GM12873 (cell line): ENCODE results near the gene PARVA.

Experiments
- TF ChIP-seq, protein P1 (sequence below): IDR thresholded peaks from 2 replicates; pipeline ENCODE4 v1.5.1; 2012; ENCODE audit warnings: low read depth, mild to moderate bottlenecking, moderate library complexity, low read length, control low read depth; ENCODE audit not compliant: insufficient read depth; ENCODE audit errors: missing control alignments

The PARVA gene

DNA sequence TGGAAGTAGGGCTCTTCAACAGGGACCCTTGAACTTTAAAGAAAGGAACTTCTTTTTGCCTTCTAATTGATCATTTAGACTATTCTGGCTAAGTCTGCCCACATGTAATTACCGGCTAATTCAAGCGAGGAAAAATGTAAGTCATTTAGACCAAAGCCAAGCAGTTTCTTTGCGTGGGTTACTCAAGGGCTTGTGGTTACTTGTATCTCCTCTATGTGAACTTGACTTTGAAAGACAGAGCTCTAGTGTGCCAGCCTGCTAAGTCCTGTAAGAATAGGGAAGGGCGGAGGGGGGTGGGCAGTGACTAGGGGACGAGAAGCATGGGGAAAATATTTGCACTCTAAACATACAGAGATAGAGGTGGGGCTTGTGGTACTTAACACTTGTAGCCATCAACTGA lies 151.7 kb downstream of the PARVA start:
- TF ChIP-seq, protein P1, sequence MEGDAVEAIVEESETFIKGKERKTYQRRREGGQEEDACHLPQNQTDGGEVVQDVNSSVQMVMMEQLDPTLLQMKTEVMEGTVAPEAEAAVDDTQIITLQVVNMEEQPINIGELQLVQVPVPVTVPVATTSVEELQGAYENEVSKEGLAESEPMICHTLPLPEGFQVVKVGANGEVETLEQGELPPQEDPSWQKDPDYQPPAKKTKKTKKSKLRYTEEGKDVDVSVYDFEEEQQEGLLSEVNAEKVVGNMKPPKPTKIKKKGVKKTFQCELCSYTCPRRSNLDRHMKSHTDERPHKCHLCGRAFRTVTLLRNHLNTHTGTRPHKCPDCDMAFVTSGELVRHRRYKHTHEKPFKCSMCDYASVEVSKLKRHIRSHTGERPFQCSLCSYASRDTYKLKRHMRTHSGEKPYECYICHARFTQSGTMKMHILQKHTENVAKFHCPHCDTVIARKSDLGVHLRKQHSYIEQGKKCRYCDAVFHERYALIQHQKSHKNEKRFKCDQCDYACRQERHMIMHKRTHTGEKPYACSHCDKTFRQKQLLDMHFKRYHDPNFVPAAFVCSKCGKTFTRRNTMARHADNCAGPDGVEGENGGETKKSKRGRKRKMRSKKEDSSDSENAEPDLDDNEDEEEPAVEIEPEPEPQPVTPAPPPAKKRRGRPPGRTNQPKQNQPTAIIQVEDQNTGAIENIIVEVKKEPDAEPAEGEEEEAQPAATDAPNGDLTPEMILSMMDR, result no peak

DNA sequence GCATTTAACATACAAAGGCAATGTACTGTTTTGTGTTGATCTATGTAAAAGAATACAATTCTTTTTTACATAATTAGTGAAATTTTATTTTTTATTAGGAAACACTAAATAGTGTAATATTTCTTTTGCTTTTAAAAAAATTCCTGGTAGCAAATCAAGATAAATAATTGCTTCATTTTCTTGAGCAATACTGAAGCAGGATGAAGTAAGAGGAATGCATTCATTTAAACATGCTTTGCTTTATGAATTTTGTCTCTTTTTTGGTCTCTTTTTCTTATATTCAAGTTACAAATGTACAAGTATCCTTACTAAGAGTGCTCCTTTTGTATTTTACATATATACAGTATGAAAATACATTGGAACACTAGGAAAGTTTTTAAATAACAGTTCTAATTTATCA lies 152.4 kb downstream of the PARVA start:
- TF ChIP-seq, protein P1, result no peak

DNA sequence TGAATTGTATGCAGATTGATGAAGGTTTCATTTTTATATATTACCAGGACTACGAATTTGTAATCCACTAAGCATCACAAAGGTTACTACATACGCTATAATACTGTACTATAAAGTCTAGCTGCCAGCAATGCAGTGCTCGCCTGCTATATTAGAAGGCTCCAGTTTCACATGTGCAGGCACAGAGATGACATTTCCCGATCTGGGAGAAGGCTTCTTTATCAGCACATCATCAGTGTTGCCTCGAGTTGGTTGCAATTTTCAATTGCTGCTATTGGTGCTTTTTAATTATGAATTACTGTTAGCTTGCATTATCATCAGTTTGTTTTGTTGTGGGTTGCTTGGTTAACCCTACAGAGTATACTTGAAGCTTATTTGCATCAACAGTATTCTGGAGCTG lies 153.6 kb downstream of the PARVA start:
- TF ChIP-seq, protein P1, result no peak

DNA sequence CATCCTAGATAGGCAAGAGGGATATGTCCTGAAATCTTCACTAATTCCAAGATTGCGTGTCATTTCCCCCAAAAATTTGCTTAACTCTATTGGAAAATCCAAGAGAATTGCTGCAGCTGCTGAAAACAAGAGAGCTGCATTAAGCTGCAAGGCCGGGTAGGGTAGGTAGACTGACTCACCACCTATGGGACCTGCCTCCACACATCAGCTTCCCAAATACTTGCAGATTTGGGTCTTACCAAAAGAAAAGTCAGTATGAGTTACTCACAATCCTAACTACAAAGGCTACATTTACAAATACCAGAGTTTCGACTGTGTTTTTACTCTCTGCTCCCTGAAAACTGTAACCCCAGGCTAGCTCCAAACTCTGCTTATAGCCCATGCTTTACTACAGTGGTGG lies 154.3 kb downstream of the PARVA start:
- TF ChIP-seq, protein P1, result no peak

DNA sequence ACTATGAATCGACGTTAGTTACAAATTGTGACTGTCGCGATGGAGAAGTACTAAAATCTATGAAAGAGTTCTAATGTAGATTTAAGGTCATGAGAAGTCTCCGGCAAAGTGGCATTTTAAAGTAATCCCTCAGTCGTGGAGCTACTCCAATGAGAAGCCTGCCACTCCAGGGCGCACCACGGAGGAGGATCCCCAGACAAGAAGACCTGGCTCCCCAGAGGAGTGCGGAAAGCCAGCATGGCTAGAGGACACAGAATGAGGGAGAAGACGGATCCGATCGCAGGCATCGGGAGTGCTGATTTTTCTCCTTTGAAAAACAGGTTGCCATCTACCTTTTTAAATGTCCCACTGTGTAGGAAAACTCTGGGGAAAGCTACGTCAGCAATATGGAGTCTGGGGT lies 155.2 kb downstream of the PARVA start:
- TF ChIP-seq, protein P1, result no peak

DNA sequence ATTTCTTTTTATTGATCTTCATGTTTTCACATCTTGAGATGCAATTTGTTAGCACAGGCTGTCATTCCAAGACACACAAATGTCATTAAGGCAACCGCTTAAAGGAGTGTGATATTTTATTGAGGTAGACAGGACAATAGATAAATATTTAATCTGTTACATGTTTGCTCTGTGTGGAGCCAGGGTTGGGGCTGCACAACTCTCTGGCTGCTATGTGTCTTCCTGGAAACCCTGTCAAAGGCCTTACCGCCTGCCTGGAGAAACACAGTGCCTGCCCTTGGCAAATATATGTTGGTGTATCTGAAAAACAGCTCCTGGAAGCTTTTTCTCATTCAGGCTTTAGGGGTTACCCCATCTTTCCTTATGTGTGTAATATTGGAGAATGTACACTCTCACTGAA lies 157.2 kb downstream of the PARVA start:
- TF ChIP-seq, protein P1, result no peak

DNA sequence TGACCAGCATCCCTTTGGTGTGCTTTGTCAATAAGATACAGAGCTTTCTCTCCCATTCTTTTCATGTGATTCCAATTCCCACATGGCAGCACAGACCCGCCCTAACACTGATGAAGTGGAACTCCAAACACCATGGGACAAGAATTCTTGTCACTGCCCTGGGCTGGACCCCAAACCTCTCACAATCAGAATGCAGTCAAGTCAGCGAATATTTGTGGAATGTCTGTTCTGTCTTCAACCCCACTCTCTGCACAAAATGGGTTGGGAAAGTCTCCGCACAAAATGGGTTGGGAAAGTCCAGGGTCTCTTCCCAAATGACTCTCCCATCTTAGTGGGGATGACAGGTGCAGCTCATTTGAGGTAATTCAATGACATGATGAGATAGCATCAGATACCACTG lies 157.9 kb downstream of the PARVA start:
- TF ChIP-seq, protein P1, result no peak
